ENCODE results near the gene CNTN1. TPM values are rescaled to one million over a fixed set of nuclear protein-coding genes. Genes with fewer than 3 reads are reported as not detected.
"Not testable (repeated sequence)": the region's sequence is repeated elsewhere in the genome, so short reads cannot be mapped to it uniquely, and the experiment has no call there.

Gene CNTN1
- total and polyA plus RNA-seq, 10 donors: 0.50 to 12.3 (median 5.8) TPM

DNA sequence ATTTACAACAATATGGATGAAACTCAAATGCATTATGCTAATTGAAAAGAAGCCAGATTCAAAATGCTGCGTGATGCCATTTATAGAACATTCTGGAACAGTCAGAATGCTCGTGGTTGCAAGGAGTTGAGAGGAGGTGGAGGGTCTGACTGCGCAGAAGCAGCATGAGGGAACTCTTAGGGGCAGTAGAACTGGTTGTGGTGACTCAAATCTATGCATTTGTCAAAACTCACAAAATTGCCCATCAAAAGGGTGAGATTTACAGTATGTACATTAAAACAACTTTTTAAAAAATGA, 382.2 kb downstream of the CNTN1 start:
- Histone ChIP-seq H3K27ac (no peak overlapping the region), H3K9me3 (peaks cover 0 to 11% (median 4%) of the 10 kb centered on the region in 8 donors), H3K4me3 (no peak overlapping the region), H3K4me1 (no peaks in the 10 kb centered on the region), H3K27me3 (replicated peaks in 1 of 7) (no peaks in the 10 kb centered on the region), H3K36me3 (no peaks in the 10 kb centered on the region)
- intact Hi-C loops (cut with DNase I; ENCODE audit: low total_unique reads): no loop called here
- no peak for DNase-seq
- TF ChIP-seq, protein P1, sequence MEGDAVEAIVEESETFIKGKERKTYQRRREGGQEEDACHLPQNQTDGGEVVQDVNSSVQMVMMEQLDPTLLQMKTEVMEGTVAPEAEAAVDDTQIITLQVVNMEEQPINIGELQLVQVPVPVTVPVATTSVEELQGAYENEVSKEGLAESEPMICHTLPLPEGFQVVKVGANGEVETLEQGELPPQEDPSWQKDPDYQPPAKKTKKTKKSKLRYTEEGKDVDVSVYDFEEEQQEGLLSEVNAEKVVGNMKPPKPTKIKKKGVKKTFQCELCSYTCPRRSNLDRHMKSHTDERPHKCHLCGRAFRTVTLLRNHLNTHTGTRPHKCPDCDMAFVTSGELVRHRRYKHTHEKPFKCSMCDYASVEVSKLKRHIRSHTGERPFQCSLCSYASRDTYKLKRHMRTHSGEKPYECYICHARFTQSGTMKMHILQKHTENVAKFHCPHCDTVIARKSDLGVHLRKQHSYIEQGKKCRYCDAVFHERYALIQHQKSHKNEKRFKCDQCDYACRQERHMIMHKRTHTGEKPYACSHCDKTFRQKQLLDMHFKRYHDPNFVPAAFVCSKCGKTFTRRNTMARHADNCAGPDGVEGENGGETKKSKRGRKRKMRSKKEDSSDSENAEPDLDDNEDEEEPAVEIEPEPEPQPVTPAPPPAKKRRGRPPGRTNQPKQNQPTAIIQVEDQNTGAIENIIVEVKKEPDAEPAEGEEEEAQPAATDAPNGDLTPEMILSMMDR (IDR thresholded peaks at IDR 0.05 in 8 of 11, conservative IDR thresholded peaks at IDR 0.05 in 3 of 11): no peak
- TF ChIP-seq POLR2A (IDR thresholded peaks at IDR 0.05) (no peak), POLR2AphosphoS5 (IDR thresholded peaks at IDR 0.05) (no peak)
- WGBS, 5 donors: 68 to 80% (median 80%) methylated on average over 3 of the region's 3 CpGs

DNA sequence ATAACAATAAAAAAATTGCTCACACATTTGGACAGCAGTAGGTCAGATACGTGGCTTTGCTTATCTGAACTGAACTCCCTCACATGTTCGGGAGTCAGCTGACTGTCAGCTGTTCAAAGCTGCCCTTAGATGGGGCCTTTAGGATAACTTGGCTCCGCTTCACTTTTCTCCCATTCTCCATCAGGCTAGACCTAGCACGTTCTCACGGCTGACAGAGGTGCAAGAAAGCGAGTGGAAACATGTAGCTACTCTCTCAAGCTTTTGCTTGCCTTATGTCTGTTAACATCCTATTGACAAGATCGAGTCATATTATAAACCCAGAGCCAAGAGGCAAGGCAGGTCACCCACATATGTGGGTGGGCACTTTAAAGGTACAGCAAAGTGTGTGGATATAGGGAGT, 383.9 kb downstream of the CNTN1 start:
- DNase-seq: no peak
- intact Hi-C loops (cut with DNase I; ENCODE audit: low total_unique reads): no loop called here
- H3K9me3 ChIP-seq: peaks cover 0 to 28% (median 19%) of the 10 kb centered on the region in 8 donors
- no peak overlapping the region for H3K27ac ChIP-seq
- H3K4me3 ChIP-seq: no peak overlapping the region
- H3K4me1 ChIP-seq: no peaks in the 10 kb centered on the region
- 76 to 86% (median 81%) methylated on average over 7 of the region's 7 CpGs for WGBS, 5 donors
- TF ChIP-seq, protein P1 (IDR thresholded peaks at IDR 0.05 in 8 of 11, conservative IDR thresholded peaks at IDR 0.05 in 3 of 11): no peak
- no peak for TF ChIP-seq POLR2A (IDR thresholded peaks at IDR 0.05)
- TF ChIP-seq POLR2AphosphoS5 (IDR thresholded peaks at IDR 0.05): no peak
- no peaks in the 10 kb centered on the region for H3K27me3 ChIP-seq (replicated peaks in 1 of 7)
- H3K36me3 ChIP-seq: no peaks in the 10 kb centered on the region

DNA sequence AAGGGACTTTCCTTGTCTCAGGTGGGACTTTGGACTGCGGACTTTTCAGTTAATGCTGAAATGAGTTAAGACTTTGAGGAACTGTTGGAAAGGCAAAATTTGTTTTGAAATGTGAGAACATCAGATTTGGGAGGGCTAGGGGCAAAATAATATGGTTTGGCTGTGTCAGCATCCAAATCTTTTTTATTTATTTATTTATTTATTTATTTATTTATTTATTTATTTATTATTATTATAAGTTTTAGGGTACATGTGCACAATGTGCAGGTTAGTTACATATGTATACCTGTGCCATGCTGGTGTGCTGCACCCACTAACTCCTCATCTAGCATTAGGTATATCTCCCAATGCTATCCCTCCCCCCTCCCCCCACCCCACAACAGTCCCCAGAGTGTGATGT, 389.0 kb downstream of the CNTN1 start:
- H3K36me3 ChIP-seq; H3K4me3 ChIP-seq; H3K4me1 ChIP-seq; DNase-seq; intact Hi-C loops (cut with DNase I; ENCODE audit: low total_unique reads); H3K27me3 ChIP-seq (replicated peaks in 1 of 7); H3K27ac ChIP-seq: not testable (repeated sequence)
- 0 to 3% (median 0%) methylated on average over 1 of the region's 1 CpG for WGBS, 5 donors
- peaks cover 0 to 34% (median 20%) of the 10 kb centered on the region in 8 donors for H3K9me3 ChIP-seq

DNA sequence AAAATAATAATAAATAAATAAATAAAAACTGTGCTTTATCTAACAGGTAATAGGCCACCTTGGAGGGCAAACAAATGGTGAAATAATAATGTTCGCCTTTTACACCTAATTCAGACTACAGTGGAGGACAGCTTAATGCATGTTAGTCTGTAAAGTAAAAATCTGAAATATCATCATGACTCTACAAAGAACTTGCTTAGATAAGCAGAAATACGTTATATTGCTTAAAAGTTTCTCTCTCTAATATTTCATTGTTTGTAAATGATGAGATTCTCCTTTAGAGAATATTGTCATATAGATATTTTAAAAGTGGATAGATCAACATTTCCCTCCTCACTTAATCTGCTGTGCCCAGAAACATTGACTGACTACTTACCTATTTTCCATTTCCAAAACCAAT, 397.2 kb downstream of the CNTN1 start:
- WGBS, 5 donors: 71 to 82% (median 78%) methylated on average over 2 of the region's 2 CpGs

DNA sequence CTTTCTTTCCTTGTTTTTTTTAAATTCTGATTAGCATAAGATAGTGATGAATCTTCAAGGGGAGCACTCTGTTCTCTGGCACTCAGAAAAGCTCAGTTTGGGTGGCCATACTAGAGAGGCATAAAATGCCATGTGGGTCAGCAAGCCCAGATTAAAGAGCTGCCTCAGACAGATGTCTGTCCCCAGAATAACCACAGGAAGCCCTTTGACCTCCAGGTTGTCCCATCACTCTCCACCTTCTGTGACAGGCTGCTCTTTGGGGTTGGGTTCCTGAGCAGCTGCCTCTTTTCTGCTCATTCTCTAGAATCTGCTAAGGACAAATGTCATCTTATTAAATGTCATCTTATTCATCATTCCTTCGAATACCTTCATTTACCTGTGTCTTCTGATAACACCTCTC, 399.9 kb downstream of the CNTN1 start:
- Histone ChIP-seq H3K27ac (no peak overlapping the region), H3K36me3 (no peaks in the 10 kb centered on the region), H3K4me1 (no peaks in the 10 kb centered on the region), H3K9me3 (peaks cover 0 to 3% (median 0%) of the 10 kb centered on the region in 8 donors), H3K27me3 (replicated peaks in 1 of 7) (no peaks in the 10 kb centered on the region), H3K4me3 (no peak overlapping the region)
- DNase-seq: no peak
- intact Hi-C loops (cut with DNase I; ENCODE audit: low total_unique reads): no loop called here
- TF ChIP-seq, protein P1 (IDR thresholded peaks at IDR 0.05 in 8 of 11, conservative IDR thresholded peaks at IDR 0.05 in 3 of 11): no peak
- TF ChIP-seq POLR2AphosphoS5 (IDR thresholded peaks at IDR 0.05) (no peak), POLR2A (IDR thresholded peaks at IDR 0.05) (no peak)
- 63 to 88% (median 69%) methylated on average over 1 of the region's 1 CpG for WGBS, 5 donors

More for the DNA sequence above, 397.2 kb downstream of the CNTN1 start:
- no peaks in the 10 kb centered on the region for H3K4me1 ChIP-seq
- H3K27me3 ChIP-seq (replicated peaks in 1 of 7): no peaks in the 10 kb centered on the region
- no peaks in the 10 kb centered on the region for H3K36me3 ChIP-seq
- H3K9me3 ChIP-seq: peaks cover 0 to 5% (median 0%) of the 10 kb centered on the region in 8 donors
- no peak overlapping the region for H3K27ac ChIP-seq
- H3K4me3 ChIP-seq: no peak overlapping the region
- intact Hi-C loops (cut with DNase I; ENCODE audit: low total_unique reads): no loop called here
- DNase-seq: no peak
- TF ChIP-seq POLR2A (IDR thresholded peaks at IDR 0.05) (no peak), POLR2AphosphoS5 (IDR thresholded peaks at IDR 0.05) (no peak)
